GM18498 (cell line): ENCODE results near the gene EIF3L.

Source experiments
- ATAC-seq: cut with Tn5 transposase; IDR thresholded peaks from one replicate; pipeline ENCODE4 v1.9.1; 2021; ENCODE audit warnings: mild to moderate bottlenecking, moderate library complexity; ENCODE audit not compliant: unreplicated experiment

The EIF3L gene

DNA sequence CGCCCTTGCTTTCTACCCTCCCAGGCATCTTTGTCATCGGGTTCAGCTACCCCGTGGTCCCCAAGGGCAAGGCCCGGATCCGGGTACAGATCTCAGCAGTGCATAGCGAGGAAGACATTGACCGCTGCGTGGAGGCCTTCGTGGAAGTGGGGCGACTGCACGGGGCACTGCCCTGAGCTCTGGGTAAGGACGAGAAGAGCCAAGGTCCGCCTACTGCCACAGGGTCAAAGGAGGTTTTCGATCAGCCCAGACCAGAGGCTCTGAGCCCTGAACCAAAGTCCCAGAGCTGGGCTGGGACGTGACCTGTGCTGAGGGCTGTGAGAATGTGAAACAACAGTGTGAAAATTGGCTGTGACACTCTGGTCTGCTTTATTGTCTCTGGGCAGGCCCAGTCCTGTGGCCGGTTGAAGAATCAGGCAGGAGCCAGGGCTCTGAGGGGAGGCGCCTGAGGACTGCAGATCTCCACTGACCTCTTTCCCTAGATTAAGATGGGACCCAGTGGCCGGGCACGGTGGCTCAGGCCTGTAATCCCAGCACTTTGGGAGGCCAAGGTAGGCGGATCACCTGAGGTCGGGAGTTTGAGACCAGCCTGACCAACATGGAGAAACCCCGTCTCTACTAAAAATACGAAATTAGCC is 32.6 kb upstream of the EIF3L start:
- ATAC-seq = no peak

DNA sequence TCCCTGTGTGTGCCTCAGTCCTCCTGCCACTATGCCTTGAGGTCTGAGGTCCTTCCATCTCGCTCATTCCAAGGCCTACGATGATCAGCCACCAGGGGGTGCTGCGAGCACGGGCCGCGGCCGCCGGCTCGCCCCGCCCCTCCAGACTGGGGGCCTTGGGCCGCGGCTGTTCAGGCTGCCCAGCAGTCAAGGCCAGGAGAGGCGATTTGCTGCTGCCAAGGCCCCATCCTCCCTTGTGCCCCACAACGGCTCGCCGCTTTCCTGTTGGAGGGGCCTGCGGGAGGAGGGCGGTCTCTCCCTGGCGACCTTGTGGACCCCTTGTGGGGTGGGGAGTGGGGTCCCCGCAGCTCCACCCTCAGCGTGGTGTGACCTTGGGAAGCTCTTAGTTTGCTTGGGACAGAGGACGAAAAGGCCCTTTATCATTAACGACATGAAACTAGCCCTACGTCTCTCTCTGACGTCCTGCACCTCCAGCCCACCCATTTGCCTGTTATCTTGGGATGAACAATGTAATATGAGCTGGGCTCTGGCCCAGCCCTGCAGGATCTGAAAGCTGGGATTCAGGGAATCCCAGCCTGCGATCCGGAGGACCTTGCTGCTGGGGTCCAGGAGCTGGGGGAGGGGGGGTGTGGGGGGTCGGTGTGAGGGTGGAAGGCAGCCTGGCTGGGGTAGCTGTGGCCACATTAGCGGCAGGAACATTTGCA is 31.4 kb upstream of the EIF3L start:
- no peak for ATAC-seq

DNA sequence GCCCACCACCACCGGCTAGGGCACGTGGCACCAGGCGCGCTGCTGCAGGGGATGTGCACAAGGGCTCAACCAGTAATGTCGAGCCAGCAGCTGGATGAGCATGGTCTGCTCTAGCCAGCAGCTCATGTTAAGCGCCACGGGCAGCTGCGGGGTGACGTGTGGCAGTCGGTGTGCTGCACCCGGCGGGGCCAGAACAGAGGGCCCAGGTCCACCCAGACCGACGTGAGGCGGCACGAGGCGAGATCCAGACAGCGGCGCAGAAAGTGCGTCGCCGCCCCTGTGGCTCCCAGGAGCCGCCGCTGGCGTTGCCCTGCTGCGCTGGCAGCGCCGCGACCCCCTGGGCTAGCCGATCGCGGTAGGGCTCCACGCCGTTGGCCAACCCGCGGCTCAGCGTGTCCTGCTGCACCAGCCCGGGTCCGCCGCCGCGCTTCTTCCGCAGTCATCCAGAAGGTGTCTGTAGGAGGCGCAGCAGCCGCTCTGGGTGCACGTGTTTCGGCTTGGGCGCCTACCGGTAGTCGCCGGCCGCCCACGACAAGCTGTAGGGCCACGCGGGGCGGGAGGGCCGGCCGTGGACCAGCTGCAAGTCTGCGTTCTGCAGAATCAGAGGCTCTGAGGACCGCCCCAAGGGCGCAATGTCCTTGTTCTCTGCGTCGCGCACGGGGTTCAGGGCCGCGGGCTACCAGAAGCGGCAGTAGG is 30.7 kb upstream of the EIF3L start:
- peak; percentile 54 for ATAC-seq

DNA sequence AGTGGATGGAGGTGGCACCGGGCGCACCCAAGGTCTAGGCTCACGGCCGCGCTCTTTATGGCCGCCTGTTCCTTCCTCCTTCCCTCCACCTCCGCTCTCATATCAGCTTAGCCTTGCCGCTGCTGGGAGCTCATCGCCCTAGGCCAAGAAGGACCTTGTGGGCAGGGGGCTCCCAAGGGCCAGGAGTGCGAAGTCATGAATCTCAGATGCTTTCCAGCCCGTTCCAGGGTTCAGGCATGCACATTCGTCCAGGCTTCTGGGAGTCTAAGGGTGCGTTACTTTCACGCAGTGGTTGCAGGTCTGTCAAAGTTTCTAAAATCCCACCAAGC is 30.1 kb upstream of the EIF3L start:
- no peak for ATAC-seq

DNA sequence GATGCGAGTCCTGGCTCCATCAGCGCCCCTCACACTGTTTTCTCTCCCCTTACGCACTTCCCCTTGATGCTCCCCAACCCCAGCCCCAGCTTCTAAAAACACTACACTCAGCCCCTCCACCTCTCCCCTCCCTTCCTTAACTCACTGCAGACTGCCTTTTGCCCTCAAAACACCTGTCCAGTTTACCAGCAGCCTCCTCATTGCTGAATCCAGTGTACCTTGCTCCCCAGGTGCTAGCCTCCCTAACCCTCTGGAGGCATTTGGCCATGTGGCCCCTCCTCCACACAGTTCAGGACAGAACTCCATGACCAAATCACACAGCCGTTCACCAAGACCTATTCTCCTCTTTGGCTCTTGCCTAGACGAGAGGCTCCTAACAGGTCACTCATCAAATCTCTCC is 28.9 kb upstream of the EIF3L start:
- no peak for ATAC-seq

DNA sequence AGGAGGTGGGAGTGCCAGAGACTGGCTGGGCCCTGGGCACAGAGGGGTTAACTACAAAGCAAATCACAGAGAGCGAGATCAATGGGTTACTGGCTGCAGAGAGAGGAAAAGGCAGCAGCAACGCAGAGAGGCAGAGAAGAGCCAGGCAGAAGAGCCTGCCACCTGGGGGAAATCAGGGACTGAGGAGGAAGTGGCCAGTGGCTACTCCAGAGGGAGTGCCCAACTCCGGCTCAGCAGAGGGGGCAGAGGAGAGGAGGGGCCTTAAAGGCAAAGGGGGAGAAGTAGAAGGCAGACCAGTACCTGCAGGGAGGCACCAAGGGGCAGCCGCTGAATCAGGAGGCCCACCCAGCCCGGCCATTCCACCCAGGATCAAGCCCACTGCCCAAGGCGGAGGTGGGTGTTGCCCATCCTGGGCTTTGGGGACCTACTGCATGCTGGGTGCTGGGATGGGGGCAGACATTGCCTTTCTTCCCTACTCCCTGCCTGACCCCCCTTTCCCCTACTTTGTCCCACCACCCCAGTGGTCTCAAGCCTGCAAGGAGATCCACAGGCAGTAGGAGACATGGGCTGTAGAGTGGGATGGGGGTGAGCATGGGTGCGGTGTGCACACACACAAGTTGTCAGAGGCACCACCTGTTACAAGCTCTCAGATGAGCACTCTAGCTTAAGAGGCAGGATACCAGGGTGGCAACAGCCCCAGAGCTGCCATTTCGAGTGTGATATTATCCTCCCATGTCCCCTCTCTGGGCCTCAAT is 27.0 kb upstream of the EIF3L start:
- no peak for ATAC-seq

DNA sequence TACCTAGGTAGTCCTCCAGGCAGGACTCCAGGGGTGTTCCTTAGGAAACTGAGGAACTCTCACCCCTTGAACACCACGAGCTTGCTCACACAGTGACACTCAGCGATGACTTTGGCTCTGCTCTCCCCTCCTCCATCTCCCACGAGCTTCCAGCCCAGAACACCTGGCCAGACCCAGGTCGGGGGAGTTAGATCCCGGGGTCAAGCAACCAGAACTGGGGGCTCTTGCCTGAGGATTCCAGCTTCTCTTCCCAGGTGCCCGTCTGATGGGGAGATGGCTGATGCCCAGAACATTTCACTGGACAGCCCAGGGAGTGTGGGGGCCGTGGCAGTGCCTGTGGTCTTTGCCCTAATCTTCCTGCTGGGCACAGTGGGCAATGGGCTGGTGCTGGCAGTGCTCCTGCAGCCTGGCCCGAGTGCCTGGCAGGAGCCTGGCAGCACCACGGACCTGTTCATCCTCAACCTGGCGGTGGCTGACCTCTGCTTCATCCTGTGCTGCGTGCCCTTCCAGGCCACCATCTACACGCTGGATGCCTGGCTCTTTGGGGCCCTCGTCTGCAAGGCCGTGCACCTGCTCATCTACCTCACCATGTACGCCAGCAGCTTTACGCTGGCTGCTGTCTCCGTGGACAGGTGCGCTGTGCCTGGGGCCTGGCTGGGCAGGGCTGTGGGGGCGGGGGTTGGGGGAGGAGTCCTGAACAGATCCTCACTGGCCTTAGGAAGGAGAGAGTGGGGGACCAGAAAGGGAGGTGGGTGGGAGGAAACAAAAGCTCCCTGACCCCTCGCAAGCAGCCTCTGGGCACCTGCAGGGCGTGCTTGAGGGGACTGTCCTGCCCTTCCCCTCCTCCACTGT is 25.9 kb upstream of the EIF3L start, which contains the start of gene GALR3:
TSS of gene GALR3 (plus strand) at position 249 of the 852 bp plus-strand sequence. CDS start at position 274, 25 bp downstream.
- ATAC-seq = no peak

DNA sequence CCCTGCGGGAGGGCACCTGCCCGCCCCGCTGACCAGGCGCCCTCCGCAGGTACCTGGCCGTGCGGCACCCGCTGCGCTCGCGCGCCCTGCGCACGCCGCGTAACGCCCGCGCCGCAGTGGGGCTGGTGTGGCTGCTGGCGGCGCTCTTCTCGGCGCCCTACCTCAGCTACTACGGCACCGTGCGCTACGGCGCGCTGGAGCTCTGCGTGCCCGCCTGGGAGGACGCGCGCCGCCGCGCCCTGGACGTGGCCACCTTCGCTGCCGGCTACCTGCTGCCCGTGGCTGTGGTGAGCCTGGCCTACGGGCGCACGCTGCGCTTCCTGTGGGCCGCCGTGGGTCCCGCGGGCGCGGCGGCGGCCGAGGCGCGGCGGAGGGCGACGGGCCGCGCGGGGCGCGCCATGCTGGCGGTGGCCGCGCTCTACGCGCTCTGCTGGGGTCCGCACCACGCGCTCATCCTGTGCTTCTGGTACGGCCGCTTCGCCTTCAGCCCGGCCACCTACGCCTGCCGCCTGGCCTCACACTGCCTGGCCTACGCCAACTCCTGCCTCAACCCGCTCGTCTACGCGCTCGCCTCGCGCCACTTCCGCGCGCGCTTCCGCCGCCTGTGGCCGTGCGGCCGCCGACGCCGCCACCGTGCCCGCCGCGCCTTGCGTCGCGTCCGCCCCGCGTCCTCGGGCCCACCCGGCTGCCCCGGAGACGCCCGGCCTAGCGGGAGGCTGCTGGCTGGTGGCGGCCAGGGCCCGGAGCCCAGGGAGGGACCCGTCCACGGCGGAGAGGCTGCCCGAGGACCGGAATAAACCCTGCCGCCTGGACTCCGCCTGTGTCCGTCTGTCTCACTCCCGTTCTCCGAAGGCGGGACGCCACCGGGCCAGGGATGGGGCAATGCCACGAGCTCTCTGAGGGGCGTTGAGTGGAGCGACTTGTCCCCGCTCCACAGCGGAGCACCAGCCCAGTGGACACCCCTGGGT is 24.3 kb upstream of the EIF3L start:
- no peak for ATAC-seq

DNA sequence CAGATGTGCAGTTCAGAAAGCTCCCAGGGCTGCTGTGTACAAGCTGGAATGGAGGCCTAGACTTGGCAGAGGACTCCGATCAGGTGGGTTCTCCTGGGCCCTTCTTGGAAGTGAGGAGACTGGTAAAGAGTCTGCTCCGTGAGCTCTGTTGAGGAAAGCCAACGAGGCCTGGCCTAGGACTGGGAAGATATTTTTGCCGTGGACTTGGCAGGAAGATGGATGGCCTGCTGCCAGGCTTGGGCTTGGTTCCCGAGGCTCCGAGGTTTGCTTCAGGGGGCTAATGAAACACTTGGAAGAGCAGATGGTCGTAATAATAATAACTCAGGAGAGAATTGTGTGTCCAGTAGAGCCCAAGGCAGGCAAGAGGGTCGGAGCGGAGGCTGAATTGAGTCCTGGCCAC is 22.2 kb upstream of the EIF3L start:
- ATAC-seq = no peak

DNA sequence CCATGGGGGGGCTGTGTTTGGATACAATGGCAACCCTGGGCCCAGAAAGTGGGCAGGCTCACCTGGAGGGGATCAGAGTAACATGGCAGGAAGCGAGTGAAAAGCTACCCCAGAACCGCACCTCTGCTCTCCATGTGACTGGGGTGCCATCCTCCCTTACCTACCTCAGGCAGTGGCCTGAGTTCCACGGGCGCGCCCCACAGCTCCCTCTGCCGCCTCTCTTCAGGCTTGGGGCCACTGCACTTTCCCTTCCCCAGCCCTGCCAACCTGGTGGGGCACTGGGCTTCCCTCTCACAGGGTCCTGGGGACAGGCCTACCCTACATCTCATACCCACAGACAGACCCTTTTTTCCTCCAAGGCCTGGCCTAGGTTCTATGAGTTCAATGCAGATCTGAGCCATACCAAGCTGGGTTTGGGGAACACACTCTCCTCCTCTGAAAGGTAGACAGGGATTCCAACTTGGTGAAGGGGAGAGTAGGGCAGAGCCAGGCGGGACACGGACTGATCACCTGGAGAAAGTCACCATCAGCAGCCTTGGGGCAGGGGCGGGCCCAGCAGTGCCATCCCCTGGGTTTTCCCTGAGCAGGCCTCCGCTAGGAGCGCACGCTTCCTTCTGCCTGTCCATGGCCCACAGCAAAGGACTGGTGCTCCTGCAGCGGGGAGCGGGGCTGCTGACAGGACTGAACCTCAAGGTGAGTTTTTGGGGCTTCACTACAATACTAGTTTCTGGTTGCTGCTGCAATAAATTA is 19.0 kb upstream of the EIF3L start:
- ATAC-seq = no peak

DNA sequence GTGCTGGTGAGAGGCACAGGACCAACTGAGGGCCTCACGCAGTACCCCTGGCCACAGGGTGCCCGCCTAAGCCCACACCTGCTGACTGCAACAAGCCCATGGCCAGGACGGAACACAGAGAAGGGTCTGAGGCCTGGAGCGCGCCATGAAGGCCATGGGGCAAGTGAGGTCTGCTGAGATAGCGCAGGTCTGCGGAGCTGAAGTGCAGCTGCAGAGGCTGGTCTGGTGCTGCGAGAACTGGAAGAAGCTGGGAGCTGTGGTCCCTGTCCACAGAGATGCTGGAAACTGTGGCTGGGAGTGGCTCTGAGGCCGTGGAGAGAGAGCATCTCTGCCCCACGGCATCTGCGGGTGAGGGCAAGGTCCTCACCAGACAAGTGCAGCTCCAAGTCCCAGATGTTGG is 17.7 kb upstream of the EIF3L start:
- no peak for ATAC-seq

DNA sequence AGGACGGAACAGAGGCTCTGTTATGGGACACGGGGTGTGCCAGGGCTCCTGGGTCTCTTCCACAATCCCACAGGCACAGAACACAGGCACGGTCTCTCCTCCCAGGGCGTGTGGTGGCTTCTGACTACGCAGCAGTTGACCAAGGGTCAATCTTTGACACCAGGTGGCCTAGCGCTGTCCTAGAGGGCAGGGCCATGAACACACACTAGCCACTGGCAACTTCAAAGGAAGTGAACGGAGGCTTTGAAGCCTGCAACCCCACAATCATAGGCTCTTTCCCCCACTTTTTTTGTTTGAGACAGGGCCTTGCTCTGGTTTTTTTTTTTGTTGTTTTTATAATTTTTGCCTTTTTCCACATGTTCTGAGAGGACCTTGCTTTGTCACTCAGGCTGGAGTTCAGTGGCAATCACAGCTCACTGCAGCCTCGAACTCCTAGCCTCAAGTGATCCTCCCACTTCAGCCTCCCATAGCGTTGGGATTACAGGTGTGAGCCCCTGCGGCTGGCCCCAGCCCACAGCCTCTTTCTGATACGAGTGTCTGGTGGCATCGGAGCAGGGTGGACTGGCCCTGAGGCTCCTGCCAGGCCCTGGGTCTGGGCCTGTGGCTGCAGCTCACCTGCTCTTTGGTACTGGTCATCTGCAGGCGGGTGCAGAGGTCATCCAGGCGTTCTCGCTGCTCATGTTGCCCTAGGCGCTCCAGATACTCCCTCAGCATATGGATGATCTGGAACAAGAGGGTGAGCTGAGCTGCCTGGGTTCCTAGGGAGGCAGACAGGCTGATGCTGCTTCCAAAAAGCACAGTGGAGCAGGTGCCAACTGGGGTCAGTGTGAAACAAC is 17.0 kb upstream of the EIF3L start:
- no peak for ATAC-seq

DNA sequence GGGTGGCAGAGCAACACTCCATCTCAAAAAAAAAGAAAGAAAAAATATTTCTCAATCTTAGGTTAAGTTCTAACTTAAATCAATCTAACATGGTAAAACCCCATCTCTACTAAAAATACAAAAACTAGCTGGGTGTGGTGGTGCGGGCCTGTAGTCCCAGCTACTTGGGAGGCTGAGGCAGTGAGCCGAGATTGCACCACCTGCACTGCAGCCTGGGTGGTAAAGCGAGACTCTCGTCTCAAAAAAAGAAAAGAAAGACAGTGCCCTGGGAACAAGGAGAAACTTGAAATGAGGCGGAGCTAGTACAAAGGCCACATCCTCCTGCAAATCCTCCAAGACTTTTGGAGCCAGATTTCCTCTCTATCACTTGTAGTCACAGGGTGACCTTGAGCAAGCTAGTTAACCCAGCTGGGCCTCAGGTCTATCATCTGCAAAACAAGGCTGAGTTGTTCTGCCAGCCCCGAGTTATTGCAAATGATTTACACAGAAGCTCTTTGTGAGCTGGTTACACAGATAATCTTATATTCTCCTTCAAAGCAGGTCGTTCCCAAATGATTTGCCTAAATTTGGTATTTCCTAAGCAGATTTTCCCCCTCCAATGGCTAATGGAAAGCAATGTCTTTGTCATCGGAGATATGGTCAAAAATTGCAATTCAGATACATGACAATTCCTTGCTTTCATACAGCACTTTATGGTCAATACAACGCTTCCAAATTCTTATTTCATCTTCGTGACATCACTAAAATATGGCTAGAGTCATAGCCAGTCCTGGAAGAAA is 7.0 kb upstream of the EIF3L start:
- ATAC-seq = no peak

DNA sequence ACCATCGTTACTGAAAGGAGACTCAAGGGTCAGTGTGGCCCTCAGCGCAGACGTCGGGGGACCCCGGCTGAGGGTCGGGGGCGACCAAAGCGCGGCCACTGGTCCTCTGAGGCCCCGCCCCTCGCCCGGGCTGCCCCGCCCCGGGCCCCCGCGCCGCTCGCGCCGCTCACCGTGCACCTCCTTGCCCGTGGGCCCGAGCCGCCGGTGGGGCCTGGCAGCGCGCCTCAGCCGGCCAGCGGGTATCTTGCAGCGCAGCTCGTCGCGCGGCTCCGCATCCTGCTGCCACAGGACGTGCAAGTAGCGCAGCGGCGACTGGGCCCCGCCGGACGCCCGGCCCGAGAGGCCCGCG is 5.5 kb upstream of the EIF3L start:
- ATAC-seq = peak; percentile 51

DNA sequence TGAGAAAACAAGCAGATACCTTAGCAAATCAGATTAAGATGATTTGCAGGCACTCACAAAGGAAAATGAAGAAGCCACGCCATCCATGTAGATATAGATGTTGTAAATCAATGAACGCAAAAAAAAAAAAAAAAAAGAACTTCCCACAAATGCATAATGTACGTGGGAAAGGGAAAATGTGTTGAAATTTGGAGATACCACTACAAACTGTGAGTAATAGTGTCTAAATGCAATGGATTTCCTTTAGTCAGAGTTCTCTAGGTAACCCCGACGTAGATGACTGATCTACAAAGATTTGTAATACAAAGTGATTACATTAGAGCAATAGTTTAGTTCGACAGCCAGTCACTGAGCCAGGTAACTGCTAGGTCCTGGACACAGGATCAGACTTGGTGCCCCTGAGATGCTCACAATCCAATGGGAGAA is 4.3 kb upstream of the EIF3L start:
- no peak for ATAC-seq

DNA sequence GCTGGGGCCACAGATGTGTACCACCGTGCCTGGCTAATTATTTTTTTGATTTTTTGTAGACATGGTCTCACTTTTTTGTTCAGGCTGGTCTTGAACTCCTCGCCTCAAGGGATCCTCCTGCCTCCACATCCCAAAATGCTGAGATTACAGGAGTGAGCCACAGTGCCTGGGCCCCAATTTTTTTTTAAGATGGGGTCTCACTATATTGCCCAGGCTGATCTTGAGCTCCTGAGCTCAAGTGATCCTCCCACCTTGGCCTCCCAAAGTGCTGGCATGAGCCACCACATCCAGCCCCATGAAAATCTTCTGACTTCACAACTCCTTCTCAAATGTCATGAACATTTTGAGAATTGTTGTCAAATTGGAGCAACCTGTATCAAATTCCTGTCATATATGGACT is 2.8 kb upstream of the EIF3L start:
- ATAC-seq = no peak

DNA sequence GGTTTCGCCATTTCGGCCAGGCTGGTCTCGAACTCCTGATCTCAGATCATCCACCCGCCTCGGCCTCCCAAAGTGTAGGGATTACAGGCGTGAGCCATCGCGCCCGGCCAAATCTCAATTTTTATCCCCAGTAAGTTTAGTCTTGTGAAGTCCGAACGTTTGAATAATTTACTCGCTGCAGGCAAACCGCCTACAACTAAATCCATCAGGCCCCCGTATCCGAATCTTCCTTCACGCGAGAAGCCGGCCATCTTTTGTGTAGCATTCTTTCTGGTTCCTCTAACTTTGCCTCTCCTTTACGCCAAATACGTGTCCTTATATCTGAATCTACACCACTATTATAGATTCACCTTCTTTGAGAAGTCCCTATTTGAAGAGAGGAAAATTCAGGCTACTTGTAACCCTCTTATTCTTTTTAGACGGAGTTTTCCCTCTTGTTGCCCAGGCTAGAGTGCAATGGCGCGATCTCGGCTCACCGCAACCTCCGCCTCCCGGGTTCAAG is 581 bp upstream of the EIF3L start:
- ATAC-seq = no peak
